Skin epidermis (tissue), 12 donors: ENCODE measurements around the gene TMEM272.

ENCODE experiments used
- H3K27ac ChIP-seq, 21 experiments: fragments of 200-600 bp; sonication (generic) in 11 of 21; one replicate each; pipeline ENCODE4 v1.5.0; 2020; ENCODE audit warnings: mild to moderate bottlenecking in 3 of 21, inconsistent platforms in 2 of 21, moderate library complexity in 2 of 21
- H3K4me3 ChIP-seq, 7 experiments: fragments of 200-600 bp; sonication (generic) in 2 of 7; one replicate each; pipeline ENCODE4 v1.5.0; 2020; ENCODE audit warnings: inconsistent platforms in 2 of 7, mild to moderate bottlenecking in 2 of 7, moderate library complexity in 1 of 7

TMEM272 gene

GRCh38 chr13:51769455-51770127 is 75.4 kb downstream of the TMEM272 start:
- H3K27ac ChIP-seq, result peak overlapping the region in 11 of 21 experiments; percentile 9 to 80 (median 53)

GRCh38 chr13:51768976-51769375 is 76.0 kb downstream of the TMEM272 start:
- Histone ChIP-seq H3K27ac (peak overlapping the region in 8 of 21 experiments; percentile 4 to 80 (median 68)), H3K4me3 (no peak overlapping the region)

More at GRCh38 chr13:51769455-51770127, 75.4 kb downstream of the TMEM272 start:
- no peak overlapping the region for H3K4me3 ChIP-seq

GRCh38 chr13:51768378-51768921 is 76.5 kb downstream of the TMEM272 start:
- Histone ChIP-seq H3K27ac (peak overlapping the region in 3 of 21 experiments; percentile 4 to 80 (median 72)), H3K4me3 (no peak overlapping the region)

GRCh38 chr13:51767100-51767499 is 77.9 kb downstream of the TMEM272 start:
- Histone ChIP-seq H3K4me3 (no peak overlapping the region), H3K27ac (no peak overlapping the region)

- no peak overlapping the region for H3K4me3 ChIP-seq
- H3K27ac ChIP-seq, result peak overlapping the region in 16 of 21 experiments; percentile 3 to 86 (median 56)
Measured at GRCh38 chr13:51765142-51765515, 79.8 kb downstream of the TMEM272 start.

- Histone ChIP-seq H3K4me3 (no peak overlapping the region), H3K27ac (peak overlapping the region in 17 of 21 experiments; percentile 20 to 86 (median 57))
Measured at GRCh38 chr13:51764184-51765141, 80.5 kb downstream of the TMEM272 start.

GRCh38 chr13:51763486-51763885 is 81.5 kb downstream of the TMEM272 start:
- peak overlapping the region in 6 of 21 experiments; percentile 2 to 86 (median 50) for H3K27ac ChIP-seq

More at GRCh38 chr13:51763486-51763885, 81.5 kb downstream of the TMEM272 start:
- H3K4me3 ChIP-seq, result no peak overlapping the region
